Left ventricle myocardium superior (tissue), 1 donor: ENCODE measurements around the gene GRPEL2. TPM values are rescaled to one million over a fixed set of nuclear protein-coding genes. Genes with fewer than 3 reads are reported as not detected.

ENCODE experiments used
- ATAC-seq: fragments of 200-7000 bp; cut with Tn5 transposase; one replicate; pipeline ENCODE4 v1.9.1; 2020; ENCODE audit warnings: mild to moderate bottlenecking, moderate library complexity
- DNase-seq: peaks from one replicate; pipeline ENCODE4 v3.0.0-alpha.2; 2020
- intact Hi-C: fragments of 100-400 bp; cut with micrococcal nuclease; formaldehyde crosslinking; loops from one replicate; pipeline ENCODE4 v1.11.0; 2022
- total RNA-seq: library from RNA; stranded (reverse); fragmentation: NEBNext Ultra II Directional; extraction: Animal tissue kit (Norgen Biotek cat#: 25700); gene quantifications from one replicate; pipeline ENCODE4 v1.2.1, GENCODE V29; 2021
- donor health status: DM: no; HTN: yes; CAD: no; lungs with severe emphysema.

GRPEL2 gene
- total RNA-seq, 1 donor from 2014 or later: 8.9 TPM

DNA sequence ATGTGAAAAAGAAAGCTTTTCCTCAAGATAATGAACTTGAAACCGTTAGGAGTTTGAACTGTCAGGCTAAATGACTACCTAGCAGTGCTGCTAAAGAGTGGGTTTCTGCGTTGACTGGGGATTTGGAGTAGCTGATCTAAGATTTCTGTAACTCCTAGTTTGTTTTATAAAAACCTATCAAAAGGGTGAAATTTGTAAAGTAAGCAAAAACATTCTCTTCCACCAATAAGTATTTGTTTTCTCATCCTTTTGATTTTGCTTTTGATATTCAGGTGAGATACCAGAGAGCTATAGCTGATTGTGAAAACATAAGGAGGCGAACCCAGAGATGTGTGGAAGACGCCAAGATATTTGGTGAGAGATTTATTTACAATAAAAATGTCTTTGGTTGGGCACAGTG, 4.1 kb downstream of the GRPEL2 start:
- no peak for ATAC-seq
- no peak for DNase-seq
- intact Hi-C loops: no loop called here

DNA sequence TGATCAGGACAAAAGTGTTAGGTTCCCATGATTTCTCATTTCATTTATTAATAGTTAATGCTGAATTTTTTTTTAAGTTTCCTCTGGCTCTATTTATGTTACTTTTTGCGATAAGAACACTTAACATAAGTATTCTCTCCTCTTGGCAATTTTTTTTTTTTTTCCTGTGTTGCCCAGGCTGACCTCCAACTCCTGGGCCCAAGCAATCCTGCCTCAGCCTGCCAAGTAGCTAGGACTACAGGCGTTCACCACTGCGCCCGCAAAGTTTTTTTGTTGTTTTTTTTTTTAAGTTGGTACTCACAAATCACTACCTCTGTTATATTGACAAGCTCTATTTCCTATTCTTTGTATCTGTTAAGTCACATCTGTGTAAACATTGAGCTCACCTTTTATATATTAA, 6.9 kb downstream of the GRPEL2 start:
- ATAC-seq (peak; percentile 69), DNase-seq (no peak)
- intact Hi-C loops: no loop called here

DNA sequence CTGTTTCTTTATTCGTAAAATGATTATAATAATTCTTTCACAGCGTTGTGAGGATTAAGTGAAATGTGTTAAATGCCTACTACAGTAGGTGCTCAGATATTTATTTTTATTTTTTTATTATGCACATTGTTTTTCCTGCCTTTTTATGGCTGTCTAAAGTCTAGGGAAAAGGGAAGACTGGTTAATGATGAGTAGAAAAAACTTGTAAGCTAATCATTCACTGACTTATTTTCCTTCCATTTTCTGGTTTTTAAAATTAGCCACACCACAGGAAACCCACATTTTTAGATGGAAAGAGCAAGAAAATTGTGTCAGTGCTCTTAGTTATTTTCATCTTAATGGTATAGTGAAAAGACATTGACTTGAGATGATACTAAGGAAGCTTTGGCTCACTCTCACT, 8.6 kb downstream of the GRPEL2 start:
- intact Hi-C loops: no loop called here
- no peak for DNase-seq
- ATAC-seq: no peak

DNA sequence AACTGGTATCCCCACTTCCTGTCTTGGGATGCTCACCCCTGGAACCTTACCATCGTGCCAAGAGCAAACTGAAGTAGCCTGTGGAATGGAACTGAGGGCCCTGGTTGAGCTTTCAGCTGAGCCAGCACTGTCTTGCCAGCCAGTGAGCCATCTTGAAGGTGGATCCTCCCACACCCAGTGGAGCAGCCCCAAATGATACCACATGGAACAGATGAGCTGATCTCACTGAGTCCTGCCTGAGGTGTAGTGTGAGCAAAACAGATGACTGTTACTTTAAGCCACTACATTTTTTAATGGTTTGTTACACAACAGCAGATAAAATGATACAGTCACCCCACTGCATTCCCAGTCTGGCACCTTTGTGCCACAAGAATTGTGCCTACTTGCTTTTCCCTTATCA, 10.4 kb downstream of the GRPEL2 start:
- intact Hi-C loops: no loop called here
- DNase-seq: no peak
- ATAC-seq: no peak

DNA sequence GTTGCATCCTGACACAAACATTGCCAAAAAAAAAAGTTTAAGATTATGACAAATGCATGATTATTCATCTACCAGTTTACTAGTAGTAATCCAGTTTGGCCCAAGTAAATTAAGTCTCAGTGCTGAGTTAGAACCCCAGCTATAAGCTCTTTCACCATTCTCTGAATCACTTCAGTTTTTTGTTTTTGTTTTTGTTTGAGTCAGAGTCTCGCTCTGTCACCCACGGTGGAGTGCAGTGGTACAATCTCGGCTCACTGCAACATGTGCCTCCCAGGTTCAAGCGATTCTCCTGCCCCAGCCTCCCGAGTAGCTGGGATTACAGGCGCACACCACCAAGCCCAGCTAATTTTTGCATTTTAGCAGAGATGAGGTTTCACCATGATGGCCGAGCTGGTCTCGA, 11.1 kb downstream of the GRPEL2 start:
- no peak for DNase-seq
- no peak for ATAC-seq
- intact Hi-C loops: no loop called here

DNA sequence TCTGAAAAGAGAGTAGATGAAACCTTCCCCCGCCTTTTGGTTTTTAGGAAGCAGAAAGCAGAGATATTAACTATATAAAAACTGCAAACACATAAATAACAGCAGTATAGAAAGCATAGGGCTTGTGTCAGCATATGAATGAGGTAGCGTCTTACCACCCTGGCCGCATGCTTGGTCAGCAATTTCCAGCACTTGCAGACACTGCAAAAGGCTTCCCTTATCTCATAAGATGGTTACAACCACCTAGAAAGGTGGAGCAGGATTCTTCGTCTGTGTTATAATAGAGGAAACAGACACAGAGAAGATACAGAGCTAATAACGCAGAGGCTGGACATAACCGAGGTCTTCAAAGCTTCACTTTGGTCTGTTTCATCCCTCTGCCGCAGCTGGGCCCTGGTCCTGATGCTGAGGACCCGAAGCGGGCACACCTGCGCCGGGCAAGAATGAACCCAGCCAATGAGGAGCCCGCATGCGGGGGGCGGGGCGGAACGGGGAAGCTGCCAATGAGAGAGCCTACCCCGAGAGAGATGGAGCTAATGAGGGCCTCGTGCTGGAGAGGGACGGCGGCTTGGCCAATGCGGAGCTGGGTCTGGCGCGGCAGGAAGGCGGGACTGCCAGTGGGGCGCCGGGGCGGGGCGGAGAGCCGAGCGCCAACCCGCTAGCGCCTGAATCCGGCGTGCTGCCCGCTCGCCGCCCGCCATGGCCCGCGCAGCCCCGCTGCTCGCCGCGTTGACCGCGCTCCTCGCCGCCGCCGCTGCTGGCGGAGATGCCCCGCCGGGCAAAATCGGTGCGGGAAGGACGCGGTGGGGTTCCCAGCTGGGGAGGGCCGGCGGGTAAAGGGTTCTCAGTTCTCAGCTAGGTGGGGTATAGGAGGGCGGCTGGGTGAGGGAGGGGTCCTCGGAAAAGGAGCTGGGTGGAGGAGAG, 12.3 kb downstream of the GRPEL2 start, which contains the start of gene PCYOX1L:
PCYOX1L (plus strand) TSS at position 677 of the 924 bp plus-strand sequence; CDS start at position 700, 23 bp downstream.
- peak; percentile 100 for ATAC-seq
- intact Hi-C loops: no loop called here

DNA sequence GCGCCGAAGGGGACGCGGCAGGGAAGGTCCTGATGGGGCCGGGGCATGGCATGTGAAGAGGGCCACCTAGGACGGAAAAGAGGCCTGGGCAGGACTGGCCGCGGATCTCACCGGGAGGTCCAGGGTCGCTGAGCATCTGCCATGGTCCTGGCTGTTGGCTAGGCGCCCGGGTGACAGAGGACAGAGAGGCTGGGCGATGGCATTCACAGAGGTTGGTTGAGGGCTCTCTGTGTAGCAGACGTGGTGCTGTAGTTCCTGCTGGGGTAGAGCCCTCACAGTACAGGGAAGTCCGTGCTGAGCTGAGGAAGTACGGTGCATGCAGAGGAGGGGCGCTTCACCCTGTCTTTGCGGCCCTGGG, 13.0 kb downstream of the GRPEL2 start:
- peak; percentile 63 for DNase-seq
- peak; percentile 49 for ATAC-seq
- intact Hi-C loops: no loop called here

More for the DNA sequence above, 12.3 kb downstream of the GRPEL2 start, which contains the start of gene PCYOX1L:
- DNase-seq: peak; percentile 99

DNA sequence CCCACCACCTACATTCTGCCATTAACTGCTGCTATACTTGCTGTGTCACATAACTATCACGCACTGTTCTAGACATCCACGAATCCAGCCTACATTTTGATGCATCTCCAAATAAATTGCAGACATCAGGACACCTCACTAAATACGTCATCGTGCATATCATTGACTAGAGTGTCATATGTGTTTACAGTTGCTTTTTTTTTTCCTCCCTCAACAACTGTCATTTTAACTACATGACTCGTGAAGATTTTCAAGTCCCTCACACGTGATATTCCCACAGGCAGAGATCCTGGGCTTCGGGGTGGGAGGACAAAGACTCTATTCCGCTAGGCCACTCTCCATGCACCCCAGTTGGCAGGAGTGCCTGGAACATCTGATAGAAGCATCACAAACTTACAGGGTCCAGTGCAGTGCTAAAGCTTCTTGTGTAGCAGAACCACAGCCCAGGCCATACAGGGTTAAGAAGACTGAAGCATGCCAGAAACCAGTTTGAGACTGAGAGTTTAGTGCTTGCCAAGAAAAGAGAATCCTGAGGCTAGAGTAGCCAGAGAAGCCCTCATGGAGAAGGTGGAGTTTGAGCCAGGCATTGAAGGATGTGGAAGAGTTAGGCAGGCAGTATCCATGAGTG, 13.7 kb downstream of the GRPEL2 start:
- intact Hi-C loops: no loop called here
- ATAC-seq (no peak), DNase-seq (no peak)

DNA sequence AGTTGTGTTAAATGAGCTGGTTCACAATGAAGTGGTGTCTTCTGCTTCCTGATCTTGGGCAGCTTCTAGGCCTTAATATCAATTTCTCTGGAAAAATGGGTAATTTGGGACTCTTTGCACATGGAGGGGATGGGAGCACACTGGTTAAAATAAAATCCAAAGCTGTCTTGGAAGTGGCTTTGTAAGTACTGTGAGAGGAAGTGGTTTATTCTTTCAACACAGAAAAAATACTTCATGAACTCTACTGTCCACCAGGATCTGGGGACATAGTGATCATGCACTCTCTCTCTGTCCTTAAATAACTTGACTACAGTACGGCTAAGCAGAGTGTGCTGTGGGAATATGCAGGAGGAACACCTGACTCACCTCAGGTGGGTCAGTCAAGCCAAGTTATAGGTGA, 15.0 kb downstream of the GRPEL2 start:
- DNase-seq: no peak
- no peak for ATAC-seq
- intact Hi-C loops: loop anchor here (10.0 kb wide), 1 partner anchor 95 kb away; no protein-coding TSS in a partner anchor

DNA sequence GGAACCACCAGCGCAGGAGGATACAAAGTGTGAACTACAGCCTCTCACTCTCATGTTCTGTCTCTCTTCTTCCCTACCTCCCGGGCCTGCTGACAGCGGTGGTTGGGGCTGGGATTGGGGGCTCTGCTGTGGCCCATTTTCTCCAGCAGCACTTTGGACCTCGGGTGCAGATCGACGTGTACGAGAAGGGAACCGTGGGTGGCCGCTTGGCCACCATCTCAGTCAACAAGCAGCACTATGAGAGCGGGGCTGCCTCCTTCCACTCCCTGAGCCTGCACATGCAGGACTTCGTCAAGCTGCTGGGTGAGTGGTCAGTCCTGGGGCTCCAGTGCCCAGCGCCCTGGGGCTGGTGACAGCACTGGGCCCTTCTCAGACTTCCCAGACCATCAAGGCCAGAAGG, 17.2 kb downstream of the GRPEL2 start:
- DNase-seq (no peak), ATAC-seq (no peak)
- intact Hi-C loops: loop anchor here (10.0 kb wide), 1 partner anchor 98 kb away; no protein-coding TSS in a partner anchor

DNA sequence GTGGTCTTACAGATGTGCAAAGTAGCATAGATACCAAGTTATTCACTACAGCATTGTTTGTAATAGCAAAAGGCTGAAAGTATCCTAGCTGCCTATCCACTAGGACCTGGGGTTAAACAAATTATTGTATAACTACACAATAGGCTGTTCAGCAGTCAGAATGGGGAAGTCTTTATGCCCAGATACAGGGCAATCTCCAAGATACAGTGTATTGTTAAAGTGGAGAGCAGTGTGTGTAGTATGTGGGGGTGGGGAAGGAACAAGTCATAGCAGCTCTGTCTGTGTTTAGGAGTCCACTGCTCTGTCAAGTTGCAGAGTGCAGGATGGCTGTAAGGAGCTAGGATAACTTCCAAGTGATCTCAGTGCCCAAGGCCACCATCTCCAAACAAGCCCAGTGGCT, 18.1 kb downstream of the GRPEL2 start:
- no peak for ATAC-seq
- intact Hi-C loops: loop anchor here (10.0 kb wide), 1 partner anchor 99 kb away; no protein-coding TSS in a partner anchor
- no peak for DNase-seq

DNA sequence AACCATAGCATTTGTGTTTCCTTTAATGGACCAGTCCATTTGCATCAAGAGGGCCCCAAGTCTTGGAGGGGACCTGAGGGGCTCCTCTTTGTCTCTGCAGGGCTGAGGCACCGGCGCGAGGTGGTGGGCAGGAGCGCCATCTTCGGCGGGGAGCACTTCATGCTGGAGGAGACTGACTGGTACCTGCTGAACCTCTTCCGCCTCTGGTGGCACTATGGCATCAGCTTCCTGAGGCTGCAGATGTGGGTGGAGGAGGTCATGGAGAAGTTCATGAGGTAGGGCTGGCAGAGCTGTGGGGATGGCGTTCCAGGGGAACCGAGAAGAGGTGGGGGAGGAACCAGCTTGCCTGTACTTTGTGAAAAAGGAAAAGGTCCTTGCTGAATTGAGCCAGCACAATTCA, 18.6 kb downstream of the GRPEL2 start:
- ATAC-seq: no peak
- no peak for DNase-seq
- intact Hi-C loops: loop anchor here (10.0 kb wide), 1 partner anchor 99 kb away; no protein-coding TSS in a partner anchor

DNA sequence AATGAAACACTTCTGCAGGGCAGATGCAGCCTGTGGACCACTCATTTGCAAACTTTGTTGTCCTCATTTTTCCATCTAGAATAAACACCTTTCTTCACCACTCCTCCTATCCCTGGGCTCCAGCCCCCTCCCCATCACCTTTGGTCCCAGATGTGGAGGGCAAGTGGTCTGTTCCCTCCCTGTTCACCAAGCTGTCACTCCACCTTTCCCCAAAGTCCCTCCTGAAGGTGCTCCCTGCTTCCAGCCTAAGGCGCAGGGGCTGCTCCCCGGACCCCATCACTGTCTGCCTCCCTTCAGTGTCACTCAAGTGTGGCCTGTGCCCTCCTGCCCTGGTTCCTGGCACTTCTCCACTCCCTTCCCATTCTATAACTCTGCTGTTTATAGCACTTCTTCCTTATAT, 19.4 kb downstream of the GRPEL2 start:
- no peak for ATAC-seq
- no peak for DNase-seq
- intact Hi-C loops: loop anchor here (10.0 kb wide), 1 partner anchor 100 kb away; no protein-coding TSS in a partner anchor

DNA sequence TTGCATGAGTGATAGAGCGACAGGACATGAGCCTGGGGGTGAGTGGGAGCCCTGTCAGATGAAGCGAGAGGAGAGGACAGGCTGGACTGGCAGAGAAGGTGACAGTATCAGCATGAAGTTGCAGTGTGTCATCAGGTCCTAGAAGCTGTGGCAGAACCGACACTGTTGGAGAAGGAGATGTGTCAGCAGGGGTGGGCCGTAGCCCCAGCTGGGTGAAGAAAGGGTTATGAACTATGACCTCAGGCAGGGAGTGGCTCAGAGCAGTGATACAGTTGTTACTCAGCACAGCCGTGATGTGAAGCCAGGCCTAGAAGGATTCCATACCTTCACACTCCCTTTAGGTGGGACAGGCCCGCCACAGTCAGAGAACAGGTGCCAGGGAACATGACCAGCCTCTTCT, 20.1 kb downstream of the GRPEL2 start:
- ATAC-seq (no peak), DNase-seq (no peak)
- intact Hi-C loops: loop anchor here (10.0 kb wide), 1 partner anchor 101 kb away; no protein-coding TSS in a partner anchor

DNA sequence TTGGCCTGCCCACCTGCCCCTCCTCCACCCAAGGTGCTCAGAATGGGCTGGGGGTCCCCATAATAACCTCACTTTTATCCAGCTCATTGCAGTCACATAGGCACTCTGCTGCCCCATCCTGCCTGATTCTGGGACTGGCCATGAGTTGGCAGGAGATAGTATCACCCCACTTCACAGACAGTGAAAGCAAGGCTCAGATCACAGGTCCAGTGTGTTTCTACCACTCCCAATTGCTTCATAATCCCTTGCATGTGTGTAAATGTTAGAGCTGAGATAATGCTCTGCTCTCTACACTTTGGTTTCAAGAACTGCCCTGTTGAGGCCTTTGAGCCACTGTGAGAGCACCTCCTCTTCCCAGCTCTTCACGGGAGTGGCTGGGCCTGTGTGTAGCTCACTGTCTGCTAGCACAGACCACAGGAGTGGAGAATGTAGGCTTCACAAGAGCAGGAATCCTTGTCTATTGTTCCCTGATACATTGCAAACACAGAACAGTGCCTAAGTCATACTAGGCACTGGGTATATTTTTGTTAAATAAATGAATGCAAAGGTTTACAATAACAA, 20.9 kb downstream of the GRPEL2 start:
- no peak for DNase-seq
- no peak for ATAC-seq
- intact Hi-C loops: loop anchor here (10.0 kb wide), 1 partner anchor 101 kb away; no protein-coding TSS in a partner anchor

DNA sequence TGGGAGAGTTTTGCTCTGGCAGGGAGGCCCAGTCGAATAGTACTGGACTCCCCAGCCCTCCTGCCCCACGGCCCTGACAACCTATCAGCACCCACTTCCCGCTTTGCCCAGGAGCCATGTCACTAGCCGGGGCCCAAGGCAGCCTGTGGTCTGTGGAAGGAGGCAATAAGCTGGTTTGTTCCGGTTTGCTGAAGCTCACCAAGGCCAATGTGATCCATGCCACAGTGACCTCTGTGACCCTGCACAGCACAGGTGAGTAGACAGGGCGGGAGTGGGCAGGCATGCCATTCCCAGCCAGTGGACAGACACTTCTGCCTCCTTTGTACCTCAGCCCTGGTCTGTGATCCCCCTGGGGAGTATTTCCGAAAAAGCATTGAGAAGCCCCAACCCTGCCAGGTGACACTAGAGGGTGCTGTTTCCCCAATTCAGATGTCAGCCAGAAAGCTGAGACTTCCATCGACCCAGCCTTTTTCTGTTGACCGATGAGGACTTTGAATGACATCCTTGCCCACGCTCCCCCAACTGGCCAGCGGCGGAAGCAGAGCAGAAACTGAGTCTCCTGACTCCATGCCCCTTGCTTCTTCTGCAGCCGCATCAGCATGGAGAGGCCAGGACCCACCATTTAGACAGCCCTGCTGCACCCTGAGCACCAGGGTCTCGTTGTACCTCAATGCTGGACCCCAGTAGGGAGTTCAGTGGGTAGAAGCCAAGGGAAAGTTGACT, 22.1 kb downstream of the GRPEL2 start:
- ATAC-seq: peak; percentile 52
- DNase-seq: no peak
- intact Hi-C loops: loop anchor here (10.0 kb wide), 1 partner anchor 103 kb away; no protein-coding TSS in a partner anchor

DNA sequence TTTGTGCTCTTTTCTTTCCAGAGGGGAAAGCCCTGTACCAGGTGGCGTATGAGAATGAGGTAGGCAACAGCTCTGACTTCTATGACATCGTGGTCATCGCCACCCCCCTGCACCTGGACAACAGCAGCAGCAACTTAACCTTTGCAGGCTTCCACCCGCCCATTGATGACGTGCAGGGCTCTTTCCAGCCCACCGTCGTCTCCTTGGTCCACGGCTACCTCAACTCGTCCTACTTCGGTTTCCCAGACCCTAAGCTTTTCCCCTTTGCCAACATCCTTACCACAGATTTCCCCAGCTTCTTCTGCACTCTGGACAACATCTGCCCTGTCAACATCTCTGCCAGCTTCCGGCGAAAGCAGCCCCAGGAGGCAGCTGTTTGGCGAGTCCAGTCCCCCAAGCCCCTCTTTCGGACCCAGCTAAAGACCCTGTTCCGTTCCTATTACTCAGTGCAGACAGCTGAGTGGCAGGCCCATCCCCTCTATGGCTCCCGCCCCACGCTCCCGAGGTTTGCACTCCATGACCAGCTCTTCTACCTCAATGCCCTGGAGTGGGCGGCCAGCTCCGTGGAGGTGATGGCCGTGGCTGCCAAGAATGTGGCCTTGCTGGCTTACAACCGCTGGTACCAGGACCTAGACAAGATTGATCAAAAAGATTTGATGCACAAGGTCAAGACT, 22.8 kb downstream of the GRPEL2 start:
- no peak for ATAC-seq
- DNase-seq: no peak
- intact Hi-C loops: loop anchor here (10.0 kb wide), 1 partner anchor 103 kb away; no protein-coding TSS in a partner anchor

DNA sequence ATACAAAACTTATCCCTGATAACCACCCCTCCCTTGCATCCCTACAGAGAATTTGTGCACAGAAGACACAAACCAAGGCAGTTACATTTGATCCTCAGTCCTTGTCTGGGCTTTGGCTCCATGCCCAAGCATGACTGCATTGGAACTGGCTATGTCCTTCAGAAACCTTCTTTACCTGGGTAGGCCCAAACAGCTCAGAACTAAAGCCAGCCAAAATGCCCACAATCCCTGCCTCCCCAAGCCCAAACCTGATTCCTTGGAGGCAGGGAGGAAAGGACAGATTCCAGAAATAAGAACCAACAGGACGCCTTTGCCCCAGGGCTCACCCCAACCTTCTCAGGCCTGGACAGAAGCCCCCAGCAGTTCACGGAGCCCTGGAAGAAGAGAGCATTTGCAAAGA, 25.6 kb downstream of the GRPEL2 start:
- intact Hi-C loops: no loop called here
- ATAC-seq (no peak), DNase-seq (no peak)
